ENCODE data around the gene FAM76A. TPM values are rescaled to one million over a fixed set of nuclear protein-coding genes. Genes with fewer than 3 reads are reported as not detected.

FAM76A gene
- total RNA-seq, 1 experiment from 2014 or later, result 9.6 TPM

- no TSS peak for BruUV-seq (replicated peaks)
- Histone ChIP-seq H3K4me1 (ENCODE audit: control insufficient read depth in 1 of 2, insufficient read depth in 2 of 2, low read length in 2 of 2) (no peaks in the 10 kb centered on the region), H3K27me3 (ENCODE audit: insufficient read depth, low read length) (no peaks in the 10 kb centered on the region), H3K27ac (ENCODE audit: low read depth, low read length) (no peak overlapping the region), H3K9me2 (ENCODE audit: insufficient read depth) (no peaks in the 10 kb centered on the region), H3K79me2 (ENCODE audit: insufficient read depth, low read length) (no peaks in the 10 kb centered on the region), H3K4me2 (ENCODE audit: low read length) (no peak overlapping the region), H3K4me3 (replicated peaks in 1 of 2; ENCODE audit: low read depth in 1 of 2, low read length in 2 of 2) (no peak overlapping the region), H3K9me3 (ENCODE audit: control insufficient read depth in 1 of 2, insufficient read depth in 1 of 2, low read depth in 1 of 2, low read length in 2 of 2) (no peaks in the 10 kb centered on the region), H3K36me3 (ENCODE audit: control insufficient read depth in 1 of 2, insufficient read depth in 2 of 2, low read length in 2 of 2) (no peaks in the 10 kb centered on the region), H3K9ac (ENCODE audit: low read length) (no peak overlapping the region), H2AFZ (ENCODE audit: low read depth, low read length, poor library complexity, severe bottlenecking) (no peak overlapping the region), H4K20me1 (ENCODE audit: insufficient read depth) (no peaks in the 10 kb centered on the region)
- ChIA-PET RAD21 (ENCODE audit: low non-redundant PET in 1 of 2, low total read pairs in 2 of 2, uncharacterized antibody in 2 of 2, unreplicated experiment in 2 of 2) (no interaction called here), POLR2A (no interaction called here), CTCF (no interaction called here)
- ATAC-seq, result no peak
- DNase-seq (ENCODE audit: low read depth, low spot score), result no peak
- intact Hi-C loops (cut with micrococcal nuclease), result no loop called here
- TF ChIP-seq SIN3A (IDR thresholded peaks at IDR 0.05; ENCODE audit: low read depth) (no peak), REST (IDR thresholded peaks at IDR 0.05; ENCODE audit: low read depth) (no peak), CEBPB (IDR thresholded peaks at IDR 0.05; ENCODE audit: low read depth) (no peak), POLR2AphosphoS5 (IDR thresholded peaks at IDR 0.05; ENCODE audit: low read depth, low read length) (no peak), ZBTB33 (IDR thresholded peaks at IDR 0.05; ENCODE audit: extremely low read depth, insufficient replicate concordance, low read length) (no peak), EZH2 (IDR thresholded peaks at IDR 0.05) (no peak), TCF7L2 (IDR thresholded peaks at IDR 0.05; ENCODE audit: borderline replicate concordance, extremely low read depth, insufficient read depth, insufficient read length) (no peak), YY1 (IDR thresholded peaks at IDR 0.05; ENCODE audit: extremely low read depth, insufficient replicate concordance, low read depth, low read length) (no peak)
- TF ChIP-seq, protein P1, sequence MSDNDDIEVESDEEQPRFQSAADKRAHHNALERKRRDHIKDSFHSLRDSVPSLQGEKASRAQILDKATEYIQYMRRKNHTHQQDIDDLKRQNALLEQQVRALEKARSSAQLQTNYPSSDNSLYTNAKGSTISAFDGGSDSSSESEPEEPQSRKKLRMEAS (IDR thresholded peaks at IDR 0.05), result no peak
Observed at GRCh38 chr1:27741121-27741520, 15.4 kb downstream of the FAM76A start.
